ENCODE results near the gene MYO5B. TPM values are rescaled to one million over a fixed set of nuclear protein-coding genes. Genes with fewer than 3 reads are reported as not detected.

MYO5B gene
- polyA plus RNA-seq, 1 donor from 2014 or later, result 0.42 TPM

DNA sequence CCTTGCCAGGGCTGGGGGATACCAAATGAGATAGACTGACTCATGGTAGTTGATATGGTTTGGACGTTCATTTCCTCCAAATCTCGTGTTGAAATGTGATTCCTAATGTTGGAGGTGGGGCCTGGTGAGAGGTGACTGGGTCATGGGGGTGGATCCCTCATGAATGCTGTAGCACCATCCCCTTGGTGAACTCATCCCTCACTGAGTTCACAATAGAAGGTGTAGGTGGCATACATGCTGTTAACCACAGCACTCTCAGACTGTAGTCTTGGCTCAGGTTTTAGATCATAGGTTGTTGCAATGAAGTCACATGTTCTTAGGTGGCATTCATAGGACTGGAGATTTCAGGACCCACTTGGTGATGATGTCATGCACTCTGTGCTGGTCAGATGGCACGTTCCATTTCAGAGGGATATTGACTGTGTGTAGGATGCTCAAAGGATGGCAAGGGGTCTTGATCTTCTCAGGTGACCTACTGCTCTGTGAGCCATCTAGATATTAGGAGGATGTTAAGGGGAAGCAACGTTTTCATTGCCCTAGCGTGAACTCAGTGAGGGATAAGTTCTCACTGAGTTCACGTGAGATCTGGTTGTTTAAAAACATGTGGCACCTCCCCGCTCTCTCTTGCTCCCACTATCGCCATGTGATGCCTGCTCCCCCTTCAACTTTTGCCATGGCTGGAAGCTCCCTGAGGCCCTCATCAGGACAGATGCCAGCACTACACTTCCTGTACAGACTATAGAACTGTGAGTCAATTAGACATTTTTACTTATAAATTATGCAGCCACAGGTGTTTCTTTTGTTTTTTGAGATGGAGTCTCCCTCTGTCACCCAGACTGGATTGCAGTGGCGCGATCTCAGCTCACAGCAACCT lies 307.8 kb downstream of the MYO5B start:
- Histone ChIP-seq H3K9me2 (ENCODE audit: insufficient read depth, low read length) (no peaks in the 10 kb centered on the region), H3K4me2 (ENCODE audit: low read length) (no peak overlapping the region), H3F3A (ENCODE audit: insufficient read depth, low read length, poor library complexity, severe bottlenecking) (no peaks in the 10 kb centered on the region), H4K20me1 (ENCODE audit: insufficient read depth) (no peaks in the 10 kb centered on the region), H3K9me3 (ENCODE audit: low read length) (no peaks in the 10 kb centered on the region), H3K36me3 (ENCODE audit: insufficient read depth, low read length) (no peaks in the 10 kb centered on the region), H3K27me3 (ENCODE audit: insufficient read depth, low read depth, low read length) (no peaks in the 10 kb centered on the region), H3K9ac (ENCODE audit: low read length) (no peak overlapping the region), H3K27ac (ENCODE audit: low read length) (no peak overlapping the region), H3K4me3 (ENCODE audit: low read length) (no peak overlapping the region), H3K79me2 (replicated peaks; ENCODE audit: insufficient read depth, low read length) (no peaks in the 10 kb centered on the region), H2AFZ (ENCODE audit: low read depth, low read length) (no peak overlapping the region)
- TF ChIP-seq TAF1 (IDR thresholded peaks at IDR 0.05; ENCODE audit: low read depth), result no peak
- TF ChIP-seq, protein P1, sequence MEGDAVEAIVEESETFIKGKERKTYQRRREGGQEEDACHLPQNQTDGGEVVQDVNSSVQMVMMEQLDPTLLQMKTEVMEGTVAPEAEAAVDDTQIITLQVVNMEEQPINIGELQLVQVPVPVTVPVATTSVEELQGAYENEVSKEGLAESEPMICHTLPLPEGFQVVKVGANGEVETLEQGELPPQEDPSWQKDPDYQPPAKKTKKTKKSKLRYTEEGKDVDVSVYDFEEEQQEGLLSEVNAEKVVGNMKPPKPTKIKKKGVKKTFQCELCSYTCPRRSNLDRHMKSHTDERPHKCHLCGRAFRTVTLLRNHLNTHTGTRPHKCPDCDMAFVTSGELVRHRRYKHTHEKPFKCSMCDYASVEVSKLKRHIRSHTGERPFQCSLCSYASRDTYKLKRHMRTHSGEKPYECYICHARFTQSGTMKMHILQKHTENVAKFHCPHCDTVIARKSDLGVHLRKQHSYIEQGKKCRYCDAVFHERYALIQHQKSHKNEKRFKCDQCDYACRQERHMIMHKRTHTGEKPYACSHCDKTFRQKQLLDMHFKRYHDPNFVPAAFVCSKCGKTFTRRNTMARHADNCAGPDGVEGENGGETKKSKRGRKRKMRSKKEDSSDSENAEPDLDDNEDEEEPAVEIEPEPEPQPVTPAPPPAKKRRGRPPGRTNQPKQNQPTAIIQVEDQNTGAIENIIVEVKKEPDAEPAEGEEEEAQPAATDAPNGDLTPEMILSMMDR (IDR thresholded peaks at IDR 0.05; ENCODE audit: poor library complexity, severe bottlenecking), result no peak
- no peak for TF ChIP-seq EP300 (conservative IDR thresholded peaks at IDR 0.05; ENCODE audit: poor library complexity, severe bottlenecking)
- TF ChIP-seq EZH2 (IDR thresholded peaks at IDR 0.05; ENCODE audit: borderline replicate concordance, insufficient read depth, low read length, poor library complexity, severe bottlenecking), result no peak
- no peak for TF ChIP-seq POLR2AphosphoS5 (IDR thresholded peaks at IDR 0.05)
- no peak for TF ChIP-seq RAD21 (conservative IDR thresholded peaks at IDR 0.05)
- TF ChIP-seq MXI1 (conservative IDR thresholded peaks at IDR 0.05; ENCODE audit: poor library complexity, severe bottlenecking), result no peak

DNA sequence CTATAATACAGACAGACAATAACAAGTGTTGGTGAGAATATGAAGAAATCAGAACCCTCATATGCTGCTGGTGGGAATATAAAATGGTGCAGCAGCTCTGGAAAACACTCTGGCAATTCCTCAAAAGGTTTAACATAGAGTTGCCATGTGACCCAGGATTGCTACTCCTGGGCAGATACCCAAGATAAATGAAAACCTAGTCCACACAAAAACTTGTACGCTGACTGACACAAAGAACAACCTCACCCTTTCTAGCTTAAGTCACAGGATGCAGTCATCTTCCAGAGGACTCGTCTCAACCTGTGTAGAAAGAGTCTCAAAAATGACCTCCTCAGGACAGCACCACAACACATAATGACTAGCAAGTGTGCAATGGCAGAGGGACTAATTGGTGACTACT lies 310.0 kb downstream of the MYO5B start:
- TF ChIP-seq POLR2AphosphoS5 (IDR thresholded peaks at IDR 0.05), result no peak
- no peak for TF ChIP-seq MXI1 (conservative IDR thresholded peaks at IDR 0.05; ENCODE audit: poor library complexity, severe bottlenecking)
- no peak for TF ChIP-seq SMC3 (conservative IDR thresholded peaks at IDR 0.05; ENCODE audit: poor library complexity)
- TF ChIP-seq TAF1 (IDR thresholded peaks at IDR 0.05; ENCODE audit: low read depth), result no peak
- no peak for TF ChIP-seq EP300 (conservative IDR thresholded peaks at IDR 0.05; ENCODE audit: poor library complexity, severe bottlenecking)
- TF ChIP-seq, protein P2, sequence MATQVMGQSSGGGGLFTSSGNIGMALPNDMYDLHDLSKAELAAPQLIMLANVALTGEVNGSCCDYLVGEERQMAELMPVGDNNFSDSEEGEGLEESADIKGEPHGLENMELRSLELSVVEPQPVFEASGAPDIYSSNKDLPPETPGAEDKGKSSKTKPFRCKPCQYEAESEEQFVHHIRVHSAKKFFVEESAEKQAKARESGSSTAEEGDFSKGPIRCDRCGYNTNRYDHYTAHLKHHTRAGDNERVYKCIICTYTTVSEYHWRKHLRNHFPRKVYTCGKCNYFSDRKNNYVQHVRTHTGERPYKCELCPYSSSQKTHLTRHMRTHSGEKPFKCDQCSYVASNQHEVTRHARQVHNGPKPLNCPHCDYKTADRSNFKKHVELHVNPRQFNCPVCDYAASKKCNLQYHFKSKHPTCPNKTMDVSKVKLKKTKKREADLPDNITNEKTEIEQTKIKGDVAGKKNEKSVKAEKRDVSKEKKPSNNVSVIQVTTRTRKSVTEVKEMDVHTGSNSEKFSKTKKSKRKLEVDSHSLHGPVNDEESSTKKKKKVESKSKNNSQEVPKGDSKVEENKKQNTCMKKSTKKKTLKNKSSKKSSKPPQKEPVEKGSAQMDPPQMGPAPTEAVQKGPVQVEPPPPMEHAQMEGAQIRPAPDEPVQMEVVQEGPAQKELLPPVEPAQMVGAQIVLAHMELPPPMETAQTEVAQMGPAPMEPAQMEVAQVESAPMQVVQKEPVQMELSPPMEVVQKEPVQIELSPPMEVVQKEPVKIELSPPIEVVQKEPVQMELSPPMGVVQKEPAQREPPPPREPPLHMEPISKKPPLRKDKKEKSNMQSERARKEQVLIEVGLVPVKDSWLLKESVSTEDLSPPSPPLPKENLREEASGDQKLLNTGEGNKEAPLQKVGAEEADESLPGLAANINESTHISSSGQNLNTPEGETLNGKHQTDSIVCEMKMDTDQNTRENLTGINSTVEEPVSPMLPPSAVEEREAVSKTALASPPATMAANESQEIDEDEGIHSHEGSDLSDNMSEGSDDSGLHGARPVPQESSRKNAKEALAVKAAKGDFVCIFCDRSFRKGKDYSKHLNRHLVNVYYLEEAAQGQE (IDR thresholded peaks at IDR 0.05; ENCODE audit: borderline replicate concordance), result no peak

More for the DNA sequence above, 310.0 kb downstream of the MYO5B start:
- Histone ChIP-seq H3K36me3 (ENCODE audit: insufficient read depth, low read length) (no peaks in the 10 kb centered on the region), H3K9me2 (ENCODE audit: insufficient read depth, low read length) (no peaks in the 10 kb centered on the region), H3K9ac (ENCODE audit: low read length) (no peak overlapping the region), H3K9me3 (ENCODE audit: low read length) (no peaks in the 10 kb centered on the region), H3K27me3 (ENCODE audit: insufficient read depth, low read depth, low read length) (no peaks in the 10 kb centered on the region), H4K20me1 (ENCODE audit: insufficient read depth) (no peaks in the 10 kb centered on the region), H2AFZ (ENCODE audit: low read depth, low read length) (no peak overlapping the region), H3K27ac (ENCODE audit: low read length) (peak overlapping the region; percentile 45), H3F3A (ENCODE audit: insufficient read depth, low read length, poor library complexity, severe bottlenecking) (no peaks in the 10 kb centered on the region), H3K79me2 (replicated peaks; ENCODE audit: insufficient read depth, low read length) (no peaks in the 10 kb centered on the region), H3K4me2 (ENCODE audit: low read length) (no peak overlapping the region), H3K4me3 (ENCODE audit: low read length) (no peak overlapping the region)
